ENCODE measurements around the gene ATPAF1. TPM values are rescaled to one million over a fixed set of nuclear protein-coding genes. Genes with fewer than 3 reads are reported as not detected.

Gene ATPAF1
- total and polyA plus RNA-seq, 9 of the 15 experiments (the other 6 are each of a cell fraction or from before 2014, with no cell fraction given) = 6.3 to 56.2 (median 27.4) TPM

DNA sequence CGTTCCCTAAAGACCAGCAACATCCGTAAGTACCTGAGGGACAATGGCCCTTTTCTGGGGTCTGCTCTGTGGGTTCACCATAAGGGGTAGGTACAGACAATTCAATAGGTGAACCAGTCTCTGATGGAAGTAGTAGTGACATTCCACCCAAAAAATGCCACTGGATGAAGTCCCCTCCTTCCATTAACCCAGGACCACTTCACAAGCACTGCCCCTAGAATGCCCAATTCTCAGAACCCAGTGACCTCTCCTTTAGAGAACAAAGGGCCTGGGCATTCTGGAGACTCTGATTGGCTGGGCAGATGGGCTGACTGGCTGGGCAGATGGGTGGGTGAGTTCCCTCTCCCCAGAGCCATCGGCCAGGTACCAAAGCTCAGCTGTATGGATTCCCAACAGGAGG, 3.4 kb upstream of the ATPAF1 start, which contains the start of gene TEX38:
Gene TEX38, plus strand, starts transcription at position 301 of the 400 bp plus-strand sequence. Its CDS starts 81 bp downstream, at position 382.
- no peak for FAIRE-seq
- BruUV-seq (replicated peaks) = no TSS peak

More for the DNA sequence above, 3.4 kb upstream of the ATPAF1 start, which contains the start of gene TEX38:
- Histone ChIP-seq H3K4me2 (ENCODE audit: insufficient read depth, low read length) (no peak within 1 kb of the TSS), H3K9me3 (replicated peaks; ENCODE audit: control insufficient read depth, insufficient read depth, low read depth, low read length) (no peaks in the 10 kb centered on the region), H3K27ac (ENCODE audit: extremely low read depth, low read depth, low read length) (no peak within 1 kb of the TSS; the same call in 2 of the 3 replicates), H3K36me3 (ENCODE audit: control insufficient read depth, insufficient read depth, low read length) (peaks cover 26% of the 10 kb centered on the region; the same call in 2 of the 3 replicates), H3K9ac (ENCODE audit: insufficient read depth in 1 of 2, low read depth in 2 of 2, low read length in 2 of 2) (peak within 1 kb of the TSS in 1 of 2 experiments; percentile 47; a peak in 1 of 4 replicates), H3K27me3 (ENCODE audit: control insufficient read depth in 2 of 2, insufficient read depth in 2 of 2, low read length in 2 of 2) (no peaks in the 10 kb centered on the region), H3K4me3 (no peak within 1 kb of the TSS), H3K9me1 (ENCODE audit: control insufficient read depth, insufficient read depth, low read length) (peaks cover 6% of the 10 kb centered on the region), H3K79me2 (ENCODE audit: control insufficient read depth, insufficient read depth, low read length) (peaks cover 13% of the 10 kb centered on the region), H3K4me1 (replicated peaks in 1 of 2; ENCODE audit: control insufficient read depth in 2 of 2, insufficient read depth in 2 of 2, low read length in 2 of 2) (peaks cover 13 to 40% of the 10 kb centered on the region in 2 experiments; a peak in 4 of 5 replicates), H4K20me1 (replicated peaks; ENCODE audit: control insufficient read depth, insufficient read depth, low read length) (no peaks in the 10 kb centered on the region), H2AFZ (ENCODE audit: low read depth, low read length) (no peak within 1 kb of the TSS)
- ATAC-seq (no peak), DNase-seq (ENCODE audit: extremely low read depth in 1 of 4, low spot score in 3 of 4) (no peak)
- 82% methylated on average over 3 of the region's 3 CpGs for WGBS (ENCODE audit: insufficient coverage, low coverage, missing lambda C conversion rate)
- TF ChIP-seq POLR2G (IDR thresholded peaks at IDR 0.05; ENCODE audit: low read depth, low read length) = no peak
- no peak for TF ChIP-seq CSDE1 (IDR thresholded peaks at IDR 0.05)
- no peak for TF ChIP-seq SP2 (IDR thresholded peaks at IDR 0.05; ENCODE audit: extremely low read depth, low read depth, low read length, poor library complexity, severe bottlenecking)
- TF ChIP-seq TEAD2 (tag; IDR thresholded peaks at IDR 0.05) = no peak
- TF ChIP-seq ZNF431 (CRISPR knock-in tag; IDR thresholded peaks at IDR 0.05) = no peak
- no peak for TF ChIP-seq NFIX (CRISPR knock-in tag; IDR thresholded peaks at IDR 0.05; ENCODE audit: low read depth)
- no peak for TF ChIP-seq SMAD3 (CRISPR knock-in tag; conservative IDR thresholded peaks at IDR 0.05)
- TF ChIP-seq, protein P1, sequence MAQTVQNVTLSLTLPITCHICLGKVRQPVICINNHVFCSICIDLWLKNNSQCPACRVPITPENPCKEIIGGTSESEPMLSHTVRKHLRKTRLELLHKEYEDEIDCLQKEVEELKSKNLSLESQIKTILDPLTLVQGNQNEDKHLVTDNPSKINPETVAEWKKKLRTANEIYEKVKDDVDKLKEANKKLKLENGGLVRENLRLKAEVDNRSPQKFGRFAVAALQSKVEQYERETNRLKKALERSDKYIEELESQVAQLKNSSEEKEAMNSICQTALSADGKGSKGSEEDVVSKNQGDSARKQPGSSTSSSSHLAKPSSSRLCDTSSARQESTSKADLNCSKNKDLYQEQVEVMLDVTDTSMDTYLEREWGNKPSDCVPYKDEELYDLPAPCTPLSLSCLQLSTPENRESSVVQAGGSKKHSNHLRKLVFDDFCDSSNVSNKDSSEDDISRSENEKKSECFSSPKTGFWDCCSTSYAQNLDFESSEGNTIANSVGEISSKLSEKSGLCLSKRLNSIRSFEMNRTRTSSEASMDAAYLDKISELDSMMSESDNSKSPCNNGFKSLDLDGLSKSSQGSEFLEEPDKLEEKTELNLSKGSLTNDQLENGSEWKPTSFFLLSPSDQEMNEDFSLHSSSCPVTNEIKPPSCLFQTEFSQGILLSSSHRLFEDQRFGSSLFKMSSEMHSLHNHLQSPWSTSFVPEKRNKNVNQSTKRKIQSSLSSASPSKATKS (CRISPR knock-in tag; IDR thresholded peaks at IDR 0.05) = no peak
- TF ChIP-seq NEUROD1 (IDR thresholded peaks at IDR 0.05; ENCODE audit: borderline replicate concordance, low read depth, low read length, partially characterized antibody) = no peak
- no peak for TF ChIP-seq ETV1 (tag; conservative IDR thresholded peaks at IDR 0.05; ENCODE audit: low read depth)
- ChIA-PET CTCF (ENCODE audit: low intra/inter-chr PET ratio) (no interaction called here), POLR2A (interaction anchor here (2.1 kb wide), 1 partner anchor 7 kb away, joined by 8 read pairs; no protein-coding TSS in a partner anchor)
- in situ Hi-C loops (cut with MboI) (no loop called here), intact Hi-C loops (cut with micrococcal nuclease) (no loop called here)

All from K562 (cell line).